B cell (primary cell): Measurements from ENCODE around the gene BEND7. TPM values are rescaled to one million over a fixed set of nuclear protein-coding genes. Genes with fewer than 3 reads are reported as not detected.

Experiments
- ATAC-seq: fragments of 200-7000 bp; cut with Tn5 transposase; one replicate; pipeline ENCODE4 v1.10.0; 2021; ENCODE audit warnings: low read depth, mild to moderate bottlenecking, moderate number of reproducible peaks, moderate library complexity
- CTCF ChIA-PET: fragments of 350-600 bp; sonication (Branson Sonifier 250); formaldehyde crosslinking; loops from one replicate; lab custom pipeline; 2021; ENCODE audit warnings: antibody characterized with exemption, inconsistent platforms; lab: Charles Lee
- POLR2A ChIA-PET: fragments of 350-600 bp; sonication (Branson Sonifier 250); formaldehyde crosslinking; loops from one replicate; lab custom pipeline; 2021; ENCODE audit warnings: antibody characterized with exemption; lab: Charles Lee
- DNase-seq: peaks from one replicate; pipeline ENCODE4 v3.0.0; 2013
- H2AFZ ChIP-seq: 2 replicates; pipeline ENCODE4 v1.6.1; 2012; ENCODE audit warnings: mild to moderate bottlenecking, low read depth, low read length; ENCODE audit not compliant: insufficient read depth, poor library complexity, severe bottlenecking
- H3K27ac ChIP-seq, 2 donors: 1 replicate in 1 of 2; 2 replicates in 1 of 2; pipeline ENCODE4 v1.5.1; 2012 to 2013; ENCODE audit warnings: low read length in 2 of 2, mild to moderate bottlenecking in 2 of 2, moderate library complexity in 1 of 2
- H3K27me3 ChIP-seq, 4 experiments: fragments of 200-600 bp in 1 of 4; sonication (generic) in 1 of 4; replicated peaks in 1 of 4; 1 replicate in 2 of 4; 2 replicates in 2 of 4; pipeline versions ENCODE4 v1.6.1 to v1.7.0; 2013 to 2016; ENCODE audit warnings: low read length in 3 of 4, mild to moderate bottlenecking in 2 of 4, mixed read lengths in 1 of 4, moderate library complexity in 1 of 4; ENCODE audit not compliant: insufficient read depth in 4 of 4, control insufficient read depth in 3 of 4; ENCODE audit errors: control extremely low read depth in 1 of 4
- H3K36me3 ChIP-seq, 2 experiments: replicated peaks in 1 of 2; 1 replicate in 1 of 2; 2 replicates in 1 of 2; pipeline versions ENCODE4 v1.6.1 to v1.7.1; 2013; ENCODE audit warnings: low read length in 1 of 2; ENCODE audit not compliant: insufficient read depth in 2 of 2, control insufficient read depth in 1 of 2; ENCODE audit errors: control extremely low read depth in 1 of 2, extremely low read depth in 1 of 2
- H3K4me1 ChIP-seq, 2 donors: fragments of 200-600 bp in 1 of 2; sonication (generic) in 1 of 2; 1 replicate in 1 of 2; 2 replicates in 1 of 2; pipeline versions ENCODE4 v1.5.1 to v1.6.1; 2013 to 2017; ENCODE audit warnings: low read length in 2 of 2; ENCODE audit not compliant: control insufficient read depth in 2 of 2, insufficient read depth in 2 of 2
- H3K4me2 ChIP-seq: replicated peaks from 2 replicates; pipeline ENCODE3; 2012; ENCODE audit warnings: mild to moderate bottlenecking, low read depth, low read length; ENCODE audit not compliant: poor library complexity, severe bottlenecking
- H3K4me3 ChIP-seq, 5 experiments: fragments of 200-600 bp in 1 of 5; sonication (generic) in 1 of 5; 1 replicate in 3 of 5; 2 replicates in 2 of 5; pipeline versions ENCODE4 v1.5.1 to v1.7.0; 2011 to 2016; ENCODE audit warnings: low read length in 4 of 5, mild to moderate bottlenecking in 4 of 5, low read depth in 2 of 5, control low read depth in 1 of 5, moderate library complexity in 1 of 5; ENCODE audit not compliant: insufficient read depth in 1 of 5; ENCODE audit errors: control extremely low read depth in 1 of 5, extremely low read depth in 1 of 5
- H3K79me2 ChIP-seq: fragments of 200-600 bp; sonication (generic); one replicate; pipeline ENCODE4 v1.6.0; 2016; ENCODE audit warnings: low read length; ENCODE audit not compliant: control insufficient read depth, insufficient read depth
- H3K9ac ChIP-seq: fragments of 200-600 bp; sonication (generic); 2 replicates; pipeline ENCODE4 v1.6.1; 2017; ENCODE audit warnings: mild to moderate bottlenecking, low read length, moderate library complexity
- H3K9me3 ChIP-seq, 3 donors: one replicate each; pipeline versions ENCODE4 v1.6.1 to v1.7.1; 2013; ENCODE audit warnings: low read length in 2 of 3; ENCODE audit not compliant: control insufficient read depth in 2 of 3, insufficient read depth in 1 of 3; ENCODE audit errors: control extremely low read depth in 1 of 3
- H4K20me1 ChIP-seq: 2 replicates; pipeline ENCODE4 v1.6.0; 2012; ENCODE audit warnings: mild to moderate bottlenecking, low read length; ENCODE audit not compliant: insufficient read depth, control insufficient read depth, poor library complexity, severe bottlenecking
- H3K27ac Mint-ChIP-seq: one replicate; pipeline ENCODE4 v1.8.0; 2021; ENCODE audit warnings: mixed read lengths
- H3K27me3 Mint-ChIP-seq: one replicate; pipeline ENCODE4 v1.8.0; 2021; ENCODE audit warnings: mixed read lengths
- H3K4me1 Mint-ChIP-seq: one replicate; pipeline ENCODE4 v1.8.0; 2021; ENCODE audit warnings: mixed read lengths
- H3K4me3 Mint-ChIP-seq: one replicate; pipeline ENCODE4 v1.8.0; 2021; ENCODE audit warnings: mixed read lengths
- H3K9me3 Mint-ChIP-seq: one replicate; pipeline ENCODE4 v1.8.0; 2022; ENCODE audit warnings: mixed read lengths; ENCODE audit not compliant: insufficient read depth
- CTCF ChIP-seq: fragments of 200-600 bp; IDR thresholded peaks from one replicate; pipeline ENCODE4 v1.8.0; 2022; ENCODE audit warnings: antibody characterized with exemption, mild to moderate bottlenecking
- EZH2 ChIP-seq: IDR thresholded peaks from 2 replicates; pipeline ENCODE4 v1.6.1; 2012; ENCODE audit warnings: borderline replicate concordance, low read depth, mild to moderate bottlenecking, moderate library complexity, low read length; ENCODE audit not compliant: insufficient read depth, poor library complexity, severe bottlenecking
- WGBS: methylation state at CpG from one replicate; pipeline ENCODE4 v1.1.5; 2013; ENCODE audit warnings: missing lambda C conversion rate; ENCODE audit not compliant: insufficient coverage; 5-methylcytosine and 5-hydroxymethylcytosine counted together
- intact Hi-C: fragments of 100-400 bp; cut with micrococcal nuclease; formaldehyde crosslinking; loops from one replicate; pipeline ENCODE4 v1.10.0; 2022
- polyA plus RNA-seq: library from polyadenylated mRNA; depleted of rRNA; stranded (reverse); fragments of >200 nt; gene quantifications from 2 replicates; pipeline ENCODE4 v1.2.3, GENCODE V29; 2012
- total RNA-seq, 2 donors: library from RNA; stranded (reverse); fragments of 120-200 nt in 1 of 2; gene quantifications; 1 replicate in 1 of 2; 2 replicates in 1 of 2; pipeline versions ENCODE4 v1.2.3 to v1.2.4, GENCODE V29; 2013 to 2022

The BEND7 gene
- total and polyA plus RNA-seq, 2 donors (not counting 1 experiment from before 2014, with no cell fraction given), result 0.10 TPM; not detected in 1

GRCh38 chr10:13563481-13564445 lies 34.9 kb upstream of the BEND7 start:
- no peaks in the 10 kb centered on the region for H3K4me1 Mint-ChIP-seq
- 93% methylated on average over 11 of the region's 11 CpGs for WGBS
- Histone ChIP-seq H3K36me3 (no peaks in the 10 kb centered on the region), H3K27me3 (peaks cover 0 to 2% (median 0%) of the 10 kb centered on the region in 4 experiments), H3K4me3 (no peak overlapping the region), H3K4me1 (no peaks in the 10 kb centered on the region), H3K4me2 (no peak overlapping the region), H4K20me1 (no peaks in the 10 kb centered on the region), H3K9me3 (no peaks in the 10 kb centered on the region), H3K79me2 (no peaks in the 10 kb centered on the region), H2AFZ (no peak overlapping the region), H3K9ac (no peak overlapping the region), H3K27ac (no peak overlapping the region)
- H3K9me3 Mint-ChIP-seq, result no peaks in the 10 kb centered on the region
- peaks cover 33% of the 10 kb centered on the region for H3K27me3 Mint-ChIP-seq
- ATAC-seq (no peak), DNase-seq (no peak)
- intact Hi-C loops, result no loop called here
- no peak overlapping the region for H3K27ac Mint-ChIP-seq
- TF ChIP-seq CTCF (no peak), EZH2 (no peak)
- CTCF ChIA-PET, result no interaction called here
- no peak overlapping the region for H3K4me3 Mint-ChIP-seq
- POLR2A ChIA-PET, result no interaction called here

- no peak overlapping the region for H2AFZ ChIP-seq
- intact Hi-C loops, result no loop called here
Measured at GRCh38 chr10:13560597-13560996, 31.8 kb upstream of the BEND7 start.

More at GRCh38 chr10:13560597-13560996, 31.8 kb upstream of the BEND7 start:
- H3K36me3 ChIP-seq, result no peaks in the 10 kb centered on the region
- H3K9me3 ChIP-seq, result no peaks in the 10 kb centered on the region
- peaks cover 5% of the 10 kb centered on the region for H3K4me1 Mint-ChIP-seq
- no peak overlapping the region for H3K4me3 ChIP-seq
- H3K4me2 ChIP-seq, result no peak overlapping the region
- no peak for ATAC-seq
- no peaks in the 10 kb centered on the region for H3K79me2 ChIP-seq
- ChIA-PET POLR2A (no interaction called here), CTCF (no interaction called here)
- H3K9ac ChIP-seq, result no peak overlapping the region
- H3K9me3 Mint-ChIP-seq, result no peaks in the 10 kb centered on the region
- no peak overlapping the region for H3K4me3 Mint-ChIP-seq
- H3K4me1 ChIP-seq, result no peaks in the 10 kb centered on the region
- H3K27me3 Mint-ChIP-seq, result peaks cover 18% of the 10 kb centered on the region
- H3K27ac ChIP-seq, result no peak overlapping the region
- TF ChIP-seq EZH2 (no peak), CTCF (no peak)
- H3K27me3 ChIP-seq, result no peaks in the 10 kb centered on the region
- H3K27ac Mint-ChIP-seq, result no peak overlapping the region
- no peak for DNase-seq
- H4K20me1 ChIP-seq, result no peaks in the 10 kb centered on the region
